Hypothalamus (tissue), 51 donors: ENCODE measurements around the gene KBTBD13.
A peak's percentile ranks its signal among the peaks of the same experiment; 100 is the strongest.

Experiments
- DNase-seq, 51 donors: peaks; one replicate each; lab custom pipeline; 2025; lab: John Stamatoyannopoulos, UW

Gene KBTBD13

DNA sequence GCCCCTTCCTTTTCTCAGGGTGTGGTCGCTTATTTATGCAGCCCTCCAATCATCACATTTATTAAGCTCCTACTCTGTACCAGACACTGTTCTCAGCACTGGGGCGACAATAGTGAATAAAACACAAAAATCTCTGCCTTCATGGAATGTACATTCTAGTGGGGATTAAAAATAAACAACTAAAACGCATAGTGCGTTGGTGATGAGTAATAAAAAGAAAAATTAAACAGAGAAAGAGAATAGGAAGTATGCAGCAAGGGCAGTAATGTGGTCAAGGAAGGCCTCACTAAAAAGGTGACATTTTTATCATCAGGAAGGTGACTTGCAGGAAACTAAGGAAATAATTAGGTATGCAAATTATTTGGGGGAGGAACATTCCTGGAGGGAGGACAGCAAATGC is 26.3 kb upstream of the KBTBD13 start:
- DNase-seq = no peak

DNA sequence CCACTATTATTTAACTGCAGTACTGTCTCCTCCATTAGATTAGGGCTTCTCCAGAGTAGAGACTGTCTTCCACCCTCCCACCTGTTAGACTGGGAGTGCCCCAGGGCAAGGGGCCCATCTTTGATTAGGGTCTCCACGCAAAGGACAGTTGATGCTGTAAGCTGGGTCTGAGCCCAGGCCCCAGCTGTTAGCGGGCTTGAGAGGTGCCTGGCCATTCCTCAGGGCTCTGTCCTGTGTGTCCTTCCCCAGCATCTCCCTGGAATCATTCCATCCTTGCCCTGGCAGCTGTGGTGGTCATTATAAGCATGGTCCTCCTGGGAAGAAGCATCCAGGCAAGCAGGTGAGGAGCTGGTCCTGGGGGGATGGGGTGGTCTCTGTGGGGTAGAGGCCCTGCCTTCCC is 25.3 kb upstream of the KBTBD13 start:
- no peak for DNase-seq

DNA sequence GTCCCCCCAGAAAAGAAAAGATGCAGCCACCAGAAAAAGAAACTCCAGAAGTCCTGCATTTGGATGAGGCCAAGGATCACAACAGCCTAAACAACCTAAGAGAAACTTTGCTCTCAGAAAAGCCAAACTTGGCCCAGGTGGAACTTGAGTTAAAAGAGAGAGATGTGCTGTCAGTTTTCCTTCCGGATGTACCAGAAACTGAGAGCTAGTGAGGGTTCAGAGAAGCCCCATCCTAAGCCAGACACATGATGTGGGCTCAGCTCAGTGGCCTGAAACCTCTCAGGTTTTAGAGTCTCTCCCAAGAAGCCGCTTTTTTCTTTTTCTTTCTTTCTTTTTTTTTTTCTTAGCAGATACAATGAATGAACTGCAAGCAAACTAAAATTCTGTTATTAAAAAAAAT is 23.6 kb upstream of the KBTBD13 start:
- no peak for DNase-seq

DNA sequence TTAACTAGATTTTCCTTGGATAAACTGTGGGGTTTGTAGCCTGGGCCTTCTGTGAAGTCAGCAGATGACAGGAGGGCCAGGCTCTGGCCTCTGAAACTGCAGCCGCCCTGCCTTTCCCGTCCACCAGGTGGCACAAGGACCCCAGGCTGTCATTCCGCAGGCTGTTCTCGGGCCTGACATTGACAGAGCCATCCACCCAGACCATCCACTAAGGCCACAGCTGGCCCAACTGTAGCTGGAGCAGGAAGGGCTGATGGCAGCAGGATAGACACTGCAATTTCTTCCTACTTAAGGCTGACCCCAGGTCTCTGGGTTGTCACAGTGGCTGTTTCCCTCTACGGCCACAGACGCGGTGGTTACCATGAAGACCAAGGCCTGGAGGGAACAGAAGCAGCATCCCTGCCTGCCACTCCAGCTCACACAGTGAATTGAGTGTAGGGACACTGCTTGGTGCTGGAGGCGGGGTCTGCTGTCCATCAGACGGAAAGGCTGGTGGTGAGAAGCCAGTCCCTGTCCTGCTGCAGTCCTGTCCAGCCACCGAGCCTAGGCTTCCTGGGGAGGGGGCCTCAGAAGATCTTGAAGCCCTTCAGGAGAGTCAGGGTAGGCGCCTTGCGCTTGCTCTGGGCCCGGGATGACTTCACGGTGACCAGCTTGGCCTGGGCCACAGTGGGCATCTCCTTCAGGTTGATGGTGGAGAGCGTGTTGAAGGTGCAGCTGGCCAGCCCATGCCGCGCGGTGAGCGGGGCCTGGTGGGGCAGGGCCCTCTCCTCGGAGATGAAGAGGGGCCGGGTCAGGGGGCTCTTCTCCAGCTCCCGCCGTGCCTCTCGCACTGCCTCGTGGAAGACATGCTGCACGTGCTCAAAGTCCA is 22.0 kb upstream of the KBTBD13 start:
- peak in 44 of 51 donors; percentile 23 to 84 (median 62) for DNase-seq

DNA sequence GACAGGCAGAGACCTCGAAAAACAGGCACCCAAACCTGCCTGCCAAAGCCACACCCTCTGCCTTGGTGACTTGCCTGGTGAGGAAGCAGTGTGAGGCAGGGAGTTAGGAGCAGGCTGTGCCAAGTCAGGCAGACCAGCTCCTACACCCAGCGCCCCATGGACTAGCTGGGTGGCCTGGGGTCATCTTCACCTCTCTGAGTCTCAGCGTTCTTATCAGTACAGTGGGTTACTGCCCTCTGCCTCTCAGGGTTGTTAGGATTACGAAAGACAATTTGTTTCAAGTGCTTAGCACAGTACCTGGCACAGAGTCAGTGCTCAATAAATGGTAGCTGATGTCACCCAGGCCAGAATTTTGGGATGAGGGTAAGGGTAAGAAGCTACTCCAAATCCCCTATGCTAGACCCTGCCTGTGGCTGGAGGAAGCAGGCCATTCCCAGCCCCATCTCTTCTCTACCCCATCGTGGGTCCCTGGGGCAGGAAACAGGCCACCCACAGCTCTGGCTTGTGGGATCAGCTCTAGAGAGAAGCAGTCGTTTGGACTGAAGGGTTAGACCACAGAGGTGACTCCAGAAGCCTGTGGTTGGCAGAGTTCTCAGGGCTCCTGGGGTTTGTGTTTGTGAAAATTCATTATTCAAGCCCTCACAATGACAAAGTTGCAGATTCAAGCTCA is 21.2 kb upstream of the KBTBD13 start:
- DNase-seq = no peak

DNA sequence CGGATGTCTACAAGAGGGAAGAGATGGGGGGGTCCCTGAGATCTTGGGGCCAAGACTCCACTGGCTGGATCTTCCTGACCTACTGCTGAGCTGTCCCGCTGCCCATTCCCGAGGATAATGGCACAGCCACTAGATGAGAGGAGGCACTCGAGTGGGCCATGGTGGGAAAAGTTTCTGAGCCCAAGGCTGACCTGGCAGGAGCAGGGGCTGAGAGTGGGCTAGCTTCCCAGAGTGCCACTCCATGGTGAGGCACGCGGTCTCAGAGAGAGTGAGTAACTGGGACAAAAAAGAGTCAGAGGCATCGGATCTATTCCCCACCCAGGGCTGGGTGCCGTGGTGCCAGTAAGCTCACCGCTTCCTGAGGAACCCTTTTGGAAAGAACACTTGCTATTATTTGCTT is 20.4 kb upstream of the KBTBD13 start:
- peak in 24 of 51 donors; percentile 22 to 68 (median 44) for DNase-seq

DNA sequence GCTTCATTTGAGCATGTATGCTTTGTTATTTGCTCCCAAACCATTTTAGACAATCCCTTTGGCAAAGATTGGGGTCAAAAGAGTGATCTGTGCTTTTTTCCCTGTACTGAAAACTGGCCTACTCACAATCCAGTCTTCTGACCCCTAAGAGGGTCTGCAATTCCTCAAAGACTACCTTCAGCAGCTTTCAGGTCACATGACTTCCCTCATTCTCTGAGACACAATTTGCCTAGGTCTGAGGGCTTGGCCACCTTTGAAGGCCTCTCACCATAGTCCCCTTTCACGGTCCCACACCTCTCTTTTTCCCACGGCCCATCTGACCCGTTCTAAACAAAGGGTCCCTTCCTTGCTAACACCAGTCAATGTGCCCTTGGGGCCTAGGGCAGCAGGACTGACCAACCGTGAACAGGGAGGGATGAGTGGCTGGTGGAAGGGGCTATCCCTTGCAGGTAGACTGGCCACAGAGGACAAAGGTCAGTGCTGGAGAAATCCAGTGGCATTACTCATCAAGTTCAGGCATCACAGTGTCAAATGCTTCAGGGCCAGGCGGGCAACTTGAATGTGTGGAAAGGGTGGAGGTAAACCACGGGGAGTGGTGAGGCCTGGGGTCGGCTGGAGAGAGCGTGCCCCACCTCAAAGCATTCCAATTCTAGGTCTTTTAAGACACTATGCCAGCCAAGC is 19.5 kb upstream of the KBTBD13 start:
- no peak for DNase-seq

DNA sequence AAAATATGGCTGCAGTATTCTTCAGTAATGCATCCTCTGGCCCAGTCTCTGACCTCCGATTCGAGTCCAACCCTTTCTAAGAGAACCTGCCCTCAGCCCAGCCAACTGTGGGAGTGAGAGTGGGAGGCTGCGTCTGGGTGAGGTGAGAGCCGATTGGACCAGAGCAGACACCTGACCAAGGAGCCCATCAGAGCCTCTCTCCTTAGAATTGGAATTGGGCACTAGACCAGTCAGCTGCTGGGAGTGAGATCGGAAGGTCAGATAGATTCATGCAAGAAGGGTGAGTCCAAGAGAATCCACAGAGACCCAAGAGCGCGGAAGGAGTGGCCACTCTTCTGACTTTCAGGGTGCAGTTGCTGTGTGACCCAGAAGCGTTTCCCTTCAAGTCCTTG is 19.0 kb upstream of the KBTBD13 start:
- peak in 1 of 51 donors; percentile 25 for DNase-seq

DNA sequence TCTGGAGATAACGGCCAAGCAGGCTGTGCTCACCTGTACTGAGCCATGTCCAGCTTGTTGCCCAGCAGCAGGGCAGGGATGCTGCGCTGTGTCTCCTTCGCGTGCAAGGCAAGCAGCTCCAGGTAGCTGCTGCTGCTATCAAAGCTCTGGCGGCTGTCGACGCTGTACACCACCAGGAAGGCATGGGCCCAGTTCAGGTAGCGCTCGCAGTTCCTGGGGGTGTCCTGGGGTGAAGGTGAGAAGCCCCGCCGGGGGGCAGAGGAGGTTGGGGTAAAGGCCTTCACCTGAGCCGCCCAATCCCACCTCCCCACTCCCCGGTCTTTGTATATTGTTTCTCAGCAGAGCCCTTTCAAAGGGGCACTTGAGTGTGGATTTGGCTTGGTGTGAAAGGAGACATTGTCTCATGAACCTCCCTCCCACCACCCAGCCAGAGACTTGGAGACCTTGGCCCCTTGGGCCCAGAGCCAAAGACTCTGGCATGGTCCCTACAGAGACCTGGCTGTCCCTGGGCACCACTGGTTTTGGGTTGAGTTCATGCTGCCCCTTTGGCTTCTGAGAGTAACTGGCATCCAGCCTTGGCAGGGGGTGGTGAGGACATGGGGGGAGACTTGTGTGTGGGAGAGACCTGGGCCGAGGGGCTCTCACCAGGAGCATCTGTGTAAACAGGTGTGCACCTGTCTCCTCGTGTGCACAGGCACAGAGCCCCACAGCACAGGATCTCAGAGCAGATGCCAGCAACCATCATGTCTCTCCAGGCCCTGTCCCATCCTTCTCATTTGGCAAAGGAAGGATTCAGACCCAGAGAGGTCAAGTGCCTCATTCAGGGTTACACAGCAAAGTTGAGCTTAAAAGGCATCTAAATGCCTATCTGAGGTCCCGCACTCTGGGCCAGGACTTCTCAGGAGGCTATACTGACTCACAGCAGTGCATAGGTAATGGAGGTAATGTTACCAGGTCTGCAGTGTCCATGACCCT is 17.9 kb upstream of the KBTBD13 start:
- DNase-seq = peak in 25 of 51 donors; percentile 16 to 84 (median 57)

DNA sequence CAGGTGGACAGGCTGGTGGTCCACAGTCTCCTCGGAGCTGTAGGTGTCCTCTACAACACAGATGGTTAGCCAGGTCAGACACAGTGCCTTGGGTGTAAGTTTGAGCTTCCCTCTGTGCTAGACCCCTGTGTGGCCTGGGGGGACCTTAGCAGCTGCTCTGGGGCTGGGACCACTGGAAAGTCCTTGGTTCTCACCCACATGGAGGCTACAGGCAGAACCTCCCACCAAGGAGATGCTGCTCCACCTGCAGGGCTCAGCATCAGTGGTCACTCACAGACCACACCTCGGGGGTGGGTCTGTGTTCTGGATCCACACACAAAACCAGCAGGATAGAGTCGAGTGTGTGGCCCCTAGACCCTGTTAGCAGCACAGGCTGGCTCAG is 17.2 kb upstream of the KBTBD13 start:
- DNase-seq = no peak

DNA sequence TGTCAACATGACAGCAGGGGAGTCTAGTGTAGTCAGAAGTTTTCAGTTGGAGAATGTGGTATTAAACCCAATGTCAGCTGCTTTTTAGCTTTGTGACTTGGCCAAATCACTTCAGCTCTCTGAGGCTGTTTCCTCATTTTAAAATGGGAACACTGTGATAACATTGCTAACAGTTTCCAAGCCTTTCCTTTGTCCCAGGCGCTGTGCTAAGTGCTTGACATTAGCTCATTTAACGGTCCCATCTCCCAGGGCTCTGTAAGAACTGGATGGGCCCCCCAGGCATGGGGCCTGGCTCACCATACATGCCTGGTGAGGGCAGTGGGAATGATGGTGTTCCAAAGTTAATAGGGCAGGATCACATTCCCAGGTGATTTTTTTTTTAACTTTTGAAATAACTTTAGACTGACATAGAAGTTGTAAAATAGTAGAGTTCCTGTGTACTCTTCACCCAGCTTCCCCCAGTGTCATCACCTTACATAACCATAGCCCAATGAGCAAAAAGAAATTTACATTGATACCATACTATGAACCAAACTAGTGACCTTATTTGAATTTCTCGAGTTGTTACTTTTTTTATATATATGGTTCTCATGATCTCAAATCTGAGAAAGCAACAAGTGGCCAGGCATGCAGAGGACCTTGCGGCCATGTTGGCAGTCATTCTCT is 16.5 kb upstream of the KBTBD13 start:
- no peak for DNase-seq

DNA sequence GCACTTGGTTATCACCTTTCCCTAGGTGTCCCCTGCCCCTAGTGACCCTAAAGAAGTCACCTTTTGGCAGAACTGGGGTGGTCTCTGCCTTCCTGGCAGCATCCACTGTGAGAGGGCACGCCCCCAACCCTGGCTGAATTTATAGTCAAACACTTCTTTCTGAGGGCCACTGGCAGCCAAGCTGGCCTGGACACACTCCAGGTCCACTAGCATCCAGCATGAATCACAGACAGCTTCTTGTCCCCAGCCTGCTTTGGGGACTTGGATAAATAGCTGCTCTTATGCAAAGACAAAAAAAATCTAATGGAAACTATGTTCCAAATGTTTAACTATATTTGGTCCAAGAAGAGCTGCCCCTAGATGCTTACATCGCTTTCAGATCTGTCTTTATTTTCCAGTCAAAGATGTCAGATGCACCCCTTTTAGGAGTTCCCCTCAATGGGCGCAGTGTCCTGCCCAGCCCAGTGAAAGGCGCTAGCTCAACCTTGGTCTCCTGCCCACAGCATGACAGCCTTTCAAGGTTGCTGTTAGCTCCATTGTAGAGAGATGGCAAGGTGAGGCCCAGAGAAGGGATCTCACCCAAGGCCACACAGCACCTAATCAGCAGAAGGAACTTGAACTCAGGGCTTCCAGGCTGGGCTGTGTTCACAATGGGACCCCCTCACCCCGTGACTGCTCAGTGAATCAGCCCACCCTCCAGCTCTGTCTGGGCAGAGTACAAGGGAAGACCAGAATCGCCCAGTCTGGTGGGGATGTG is 15.7 kb upstream of the KBTBD13 start:
- DNase-seq = peak in 39 of 51 donors; percentile 18 to 87 (median 61)

DNA sequence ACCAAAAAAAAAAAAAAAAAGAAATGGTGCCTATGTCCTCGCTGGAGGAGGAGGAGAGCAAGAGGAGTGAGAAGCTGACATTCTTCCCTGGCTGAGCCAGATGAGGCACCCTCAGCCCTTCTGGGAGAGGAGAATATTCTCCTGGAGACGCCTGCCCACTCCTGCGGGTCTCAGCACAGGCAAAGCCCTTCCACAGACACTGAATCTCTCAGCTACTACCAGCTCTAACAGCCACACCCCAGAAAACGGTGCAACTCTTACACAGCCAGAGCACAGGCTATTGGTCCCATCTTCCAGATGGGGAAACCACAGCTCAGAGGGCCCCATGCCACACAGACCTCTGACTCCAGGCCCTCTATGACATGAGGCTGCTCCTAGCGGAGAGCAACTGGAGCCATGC is 14.5 kb upstream of the KBTBD13 start:
- DNase-seq = no peak

DNA sequence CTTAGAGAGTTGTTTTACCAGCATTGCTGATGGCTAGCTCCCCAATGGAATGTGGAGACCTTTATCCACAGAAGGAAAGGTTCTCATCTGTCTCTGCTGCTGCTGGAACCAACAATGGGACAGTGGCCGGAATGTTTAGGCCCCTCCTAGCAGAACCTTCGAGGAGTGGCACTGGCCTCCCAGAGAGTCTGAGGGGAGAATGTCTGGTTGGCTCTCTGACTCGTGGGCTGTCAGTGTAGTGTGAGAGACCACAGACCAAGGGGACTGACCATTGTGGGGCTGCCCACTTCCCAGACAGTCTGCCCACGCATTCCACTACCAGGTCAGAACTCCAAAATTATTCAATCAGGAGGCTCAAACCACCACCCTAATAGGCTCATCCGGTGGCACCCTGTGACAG is 13.8 kb upstream of the KBTBD13 start:
- DNase-seq = no peak

DNA sequence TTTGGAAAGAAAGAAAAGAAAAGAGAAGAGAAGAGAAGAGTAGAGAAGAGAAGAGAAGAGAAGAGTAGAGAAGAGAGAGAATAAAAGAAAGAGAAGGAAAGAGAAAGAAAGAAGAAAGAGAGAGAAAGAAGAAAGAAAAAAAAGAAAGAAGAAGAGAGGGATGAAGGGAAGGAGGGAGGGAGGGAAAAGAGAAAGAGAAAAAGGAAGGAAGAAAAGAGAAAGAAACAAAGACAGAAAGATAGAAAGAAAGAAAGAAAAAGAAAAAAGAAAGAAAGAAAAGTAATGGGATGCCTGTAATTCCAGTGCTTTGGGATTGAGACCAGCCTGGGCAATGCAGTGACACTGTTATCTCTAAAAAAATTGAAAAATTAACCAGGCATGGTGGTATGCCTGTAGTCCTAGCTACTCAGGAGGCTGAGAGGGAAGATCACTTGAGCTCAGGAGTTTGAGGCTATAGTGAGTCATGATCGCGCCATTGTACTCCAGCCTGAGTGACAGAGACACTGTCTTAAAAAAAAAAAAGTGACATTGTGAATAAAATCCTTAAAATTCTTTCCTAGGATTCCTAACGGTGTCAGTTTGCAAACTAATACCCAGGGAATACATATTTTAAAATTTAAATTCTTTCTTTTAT is 10.4 kb upstream of the KBTBD13 start:
- DNase-seq = no peak

DNA sequence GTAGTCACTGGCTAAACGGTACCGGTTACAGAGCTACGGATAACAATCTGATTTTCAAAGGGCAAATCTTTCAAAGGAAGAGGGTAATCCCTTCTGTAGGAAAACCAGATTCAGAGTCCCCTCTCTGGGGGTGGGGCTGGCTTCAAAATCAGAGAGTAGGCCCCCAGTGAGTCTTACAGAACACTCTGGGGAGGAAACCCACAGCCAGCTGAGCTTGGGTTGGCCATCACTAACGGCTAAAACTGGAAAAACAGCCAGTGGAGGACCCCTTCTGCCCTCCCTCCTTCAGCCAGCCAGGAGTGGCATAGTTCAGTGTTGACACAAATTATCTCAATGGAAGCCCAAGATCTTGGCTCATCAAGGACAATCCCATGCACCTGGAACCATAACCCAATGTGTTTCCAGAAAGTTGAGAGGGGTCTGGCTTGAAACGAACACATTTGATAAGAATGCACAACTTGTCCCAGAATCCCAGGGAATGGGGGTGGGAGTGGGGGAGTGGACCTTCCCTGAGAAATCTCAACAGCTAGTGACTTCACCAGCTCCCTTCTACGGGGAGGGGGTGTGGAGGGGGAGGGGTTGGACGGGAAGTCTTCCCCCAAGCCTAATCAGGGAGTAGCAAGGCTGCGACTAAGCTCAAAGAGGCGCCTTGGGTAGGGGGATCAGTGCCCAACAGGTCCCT is 9.8 kb upstream of the KBTBD13 start:
- peak in 3 of 51 donors; percentile 11 to 49 (median 25) for DNase-seq

DNA sequence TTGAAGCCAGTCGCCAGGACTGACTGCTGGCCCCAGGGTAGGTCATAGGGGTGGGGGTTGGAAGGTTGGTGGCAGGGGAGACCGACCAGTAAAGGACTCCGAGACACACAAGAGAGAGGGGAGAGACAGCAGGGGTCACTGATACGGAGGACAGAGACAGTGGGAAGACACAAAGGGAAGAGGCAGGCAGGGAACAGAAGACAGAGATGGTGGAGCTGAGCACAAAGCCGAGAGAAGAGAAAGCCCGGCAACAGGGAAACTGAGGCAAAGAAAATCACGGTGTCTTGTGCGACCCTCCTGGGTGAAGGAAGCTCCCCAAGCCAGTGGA is 9.3 kb upstream of the KBTBD13 start:
- no peak for DNase-seq
